Mesodermal cell (in vitro differentiated cells): Measurements from ENCODE around the gene NCBP2L.

Experiments
- H3K27ac ChIP-seq: 2 replicates; pipeline ENCODE4 v1.7.0; 2013; ENCODE audit warnings: mild to moderate bottlenecking, low read depth, low read length, moderate library complexity; ENCODE audit not compliant: severe bottlenecking
- H3K36me3 ChIP-seq: 2 replicates; pipeline ENCODE4 v1.7.1; 2013; ENCODE audit warnings: mild to moderate bottlenecking, low read length, moderate library complexity; ENCODE audit not compliant: control insufficient read depth, insufficient read depth
- H3K4me1 ChIP-seq: one replicate; pipeline ENCODE4 v1.7.1; 2013; ENCODE audit warnings: mild to moderate bottlenecking, low read length; ENCODE audit not compliant: insufficient read depth, control insufficient read depth, poor library complexity, severe bottlenecking
- H3K4me3 ChIP-seq: 2 replicates; pipeline ENCODE4 v1.7.0; 2013; ENCODE audit warnings: low read length, control low read depth, mild to moderate bottlenecking; ENCODE audit not compliant: insufficient read depth, poor library complexity, severe bottlenecking; ENCODE audit errors: extremely low read depth
- H3K9me3 ChIP-seq: 2 replicates; pipeline ENCODE4 v1.7.1; 2013; ENCODE audit warnings: mild to moderate bottlenecking, low read length, moderate library complexity; ENCODE audit not compliant: control insufficient read depth
- WGBS, 2 experiments: methylation state at CpG; one replicate each; pipeline ENCODE4 v1.1.5; 2013; ENCODE audit warnings: missing lambda C conversion rate in 2 of 2; ENCODE audit not compliant: insufficient coverage in 2 of 2; 5-methylcytosine and 5-hydroxymethylcytosine counted together

The NCBP2L gene

DNA sequence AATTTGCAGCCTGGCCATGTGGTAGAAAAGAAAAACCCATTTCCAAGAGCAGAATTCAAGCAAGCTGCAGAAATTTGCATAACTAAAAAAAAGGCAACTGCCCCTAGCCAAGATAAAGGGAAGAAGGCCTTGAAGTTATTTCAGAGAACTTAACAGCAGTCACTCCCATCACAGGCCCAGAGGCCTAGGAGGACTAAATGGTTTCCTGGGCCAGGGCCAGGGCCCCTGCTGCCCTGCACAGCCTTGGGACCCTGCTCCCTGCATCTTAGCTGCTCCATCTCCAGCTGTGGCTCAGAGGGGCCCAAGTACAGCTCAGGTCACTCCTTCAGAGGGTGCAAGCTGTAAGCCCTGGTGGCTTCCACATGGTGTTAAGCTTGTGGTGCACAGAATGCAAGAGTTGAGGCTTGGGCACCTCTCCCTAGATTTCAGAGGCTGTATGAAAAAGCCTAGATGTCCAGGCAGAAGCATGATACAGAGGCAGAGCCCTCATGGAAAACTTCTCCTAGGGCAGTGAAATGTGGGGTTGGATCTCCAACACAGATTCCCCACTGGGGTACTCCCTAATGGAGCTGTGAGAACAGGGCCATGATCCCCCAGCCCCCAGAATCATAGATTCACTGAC lies 41.5 kb downstream of the NCBP2L start:
- Histone ChIP-seq H3K4me3 (no peak overlapping the region), H3K36me3 (no peaks in the 10 kb centered on the region), H3K27ac (no peak overlapping the region), H3K9me3 (no peaks in the 10 kb centered on the region), H3K4me1 (no peaks in the 10 kb centered on the region)

DNA sequence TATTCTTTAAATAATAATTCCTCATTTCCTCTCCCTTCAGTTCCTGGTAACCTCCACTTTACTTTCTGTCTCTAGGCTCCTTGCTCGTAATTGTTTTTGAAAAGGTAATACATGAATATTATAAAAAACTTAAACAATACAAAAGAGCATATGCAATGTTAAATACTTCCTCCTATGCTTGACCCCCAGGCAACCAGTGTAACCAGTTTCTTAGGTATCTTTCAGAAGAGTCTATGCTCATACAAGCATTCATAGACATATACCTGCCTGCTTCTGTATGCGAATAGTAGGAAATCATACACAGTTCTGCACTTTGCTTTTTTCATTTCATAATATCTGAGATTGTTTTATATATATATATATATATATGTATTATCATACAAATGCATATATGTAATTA lies 45.5 kb downstream of the NCBP2L start:
- H3K36me3 ChIP-seq = no peaks in the 10 kb centered on the region
- no CpG with 5 or more reads among the region's 2 CpGs for WGBS, 2 experiments

GRCh38 chrX:107823456-107823855 lies 45.9 kb downstream of the NCBP2L start:
- Histone ChIP-seq H3K36me3 (no peaks in the 10 kb centered on the region), H3K4me3 (no peak overlapping the region), H3K9me3 (no peaks in the 10 kb centered on the region), H3K27ac (no peak overlapping the region), H3K4me1 (no peaks in the 10 kb centered on the region)
- no CpG with 5 or more reads among the region's 1 CpG for WGBS, 2 experiments

More for the DNA sequence above, 45.5 kb downstream of the NCBP2L start:
- H3K4me1 ChIP-seq = no peaks in the 10 kb centered on the region
- H3K27ac ChIP-seq = no peak overlapping the region
- H3K9me3 ChIP-seq = no peaks in the 10 kb centered on the region
- no peak overlapping the region for H3K4me3 ChIP-seq

DNA sequence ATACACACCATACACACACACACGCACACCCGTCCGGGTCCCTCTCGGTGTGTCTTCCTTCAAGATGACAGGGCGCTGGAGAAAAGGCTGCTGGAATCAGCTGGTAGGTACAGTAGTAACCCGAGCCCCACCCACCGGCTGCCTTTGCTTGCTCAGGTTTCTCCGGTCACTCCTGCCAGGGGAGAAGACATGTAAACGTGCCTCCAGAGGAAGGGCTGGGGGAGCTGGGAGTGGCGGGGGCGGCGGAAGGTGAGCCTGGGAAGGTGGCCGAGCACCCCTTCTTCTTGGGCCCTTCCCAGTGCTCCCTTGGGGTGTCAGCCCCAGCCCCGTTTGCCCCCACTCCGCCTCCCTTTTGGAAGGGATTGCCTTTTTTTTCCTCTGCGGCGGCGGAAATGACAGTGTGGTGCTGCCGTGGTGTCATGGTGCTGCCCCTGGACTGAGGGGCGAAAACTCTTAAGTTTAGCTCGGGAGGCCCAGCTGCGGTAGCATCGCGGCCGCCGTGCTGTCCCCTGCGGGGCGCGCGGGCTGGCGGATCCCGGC lies 48.2 kb downstream of the NCBP2L start, which contains the start of gene MID2:
Gene MID2, plus strand, starts transcription at position 169 of the 540 bp plus-strand sequence. CDS start 561 bp downstream, outside the sequence.
- Histone ChIP-seq H3K9me3 (no peaks in the 10 kb centered on the region), H3K4me1 (no peaks in the 10 kb centered on the region), H3K4me3 (peak within 1 kb of the TSS; percentile 42), H3K36me3 (no peaks in the 10 kb centered on the region), H3K27ac (no peak within 1 kb of the TSS)
- 0% methylated on average over 2 to 6 of the region's 32 CpGs for WGBS, 2 experiments

- WGBS, 2 experiments = 0% methylated on average over 13 to 31 of the region's 100 CpGs
- H3K4me1 ChIP-seq = no peaks in the 10 kb centered on the region
- H3K27ac ChIP-seq = no peak overlapping the region
- peak overlapping the region; percentile 42 for H3K4me3 ChIP-seq
- no peaks in the 10 kb centered on the region for H3K9me3 ChIP-seq
- H3K36me3 ChIP-seq = no peaks in the 10 kb centered on the region
Measured at GRCh38 chrX:107826238-107827029, 48.9 kb downstream of the NCBP2L start.

DNA sequence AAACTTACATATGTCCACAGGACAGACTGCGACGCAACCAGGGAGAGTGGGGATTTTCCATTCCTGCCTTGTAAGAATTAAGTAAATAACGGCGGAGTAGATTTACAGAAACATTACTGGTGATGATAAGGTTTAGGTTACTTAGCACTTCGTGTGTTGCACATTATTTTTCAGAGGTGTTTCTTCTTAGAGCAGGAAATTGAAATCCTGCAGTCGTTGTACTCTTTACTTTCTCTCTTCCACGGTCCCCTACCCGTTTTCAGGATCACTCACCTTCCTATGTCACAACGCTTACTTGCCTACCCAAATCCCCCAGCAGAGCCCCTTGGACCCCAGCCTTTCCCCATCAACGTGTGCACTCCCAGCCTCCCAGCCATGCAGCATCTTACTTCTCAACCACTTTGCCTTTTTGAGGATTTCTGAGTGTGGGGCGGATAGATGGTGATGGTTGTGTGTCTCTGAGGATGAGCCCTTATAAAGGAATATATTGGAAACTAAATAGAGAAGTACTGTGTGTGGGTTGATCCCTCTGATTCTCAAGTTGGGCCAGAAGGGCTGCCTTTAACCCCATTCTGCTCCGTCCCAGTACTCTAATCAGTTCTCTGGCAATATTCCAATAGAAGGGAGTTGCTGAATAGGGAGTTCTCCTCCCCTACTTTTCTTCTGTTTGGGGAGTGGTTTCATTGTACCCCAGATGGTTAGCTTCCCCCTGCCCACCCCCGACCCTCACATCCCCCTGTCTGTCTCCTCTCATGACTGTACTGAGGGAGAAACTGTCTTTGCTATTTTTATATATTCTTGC lies 49.7 kb downstream of the NCBP2L start:
- Histone ChIP-seq H3K4me1 (no peaks in the 10 kb centered on the region), H3K27ac (no peak overlapping the region), H3K4me3 (peak overlapping the region; percentile 42), H3K36me3 (no peaks in the 10 kb centered on the region), H3K9me3 (no peaks in the 10 kb centered on the region)
- WGBS, 2 experiments = 75 to 100% methylated on average over 1 to 2 of the region's 13 CpGs

- H3K4me3 ChIP-seq = no peak overlapping the region
- H3K36me3 ChIP-seq = no peaks in the 10 kb centered on the region
- WGBS, 2 experiments = 67 to 70% methylated on average over 2 of the region's 4 CpGs
- no peaks in the 10 kb centered on the region for H3K4me1 ChIP-seq
- H3K27ac ChIP-seq = no peak overlapping the region
- H3K9me3 ChIP-seq = no peaks in the 10 kb centered on the region
Measured at GRCh38 chrX:107827852-107828251, 50.3 kb downstream of the NCBP2L start.

GRCh38 chrX:107829878-107830277 lies 52.3 kb downstream of the NCBP2L start:
- no CpG with 5 or more reads among the region's 1 CpG for WGBS, 2 experiments
- Histone ChIP-seq H3K4me1 (no peaks in the 10 kb centered on the region), H3K27ac (no peak overlapping the region), H3K4me3 (no peak overlapping the region), H3K36me3 (no peaks in the 10 kb centered on the region), H3K9me3 (no peaks in the 10 kb centered on the region)

DNA sequence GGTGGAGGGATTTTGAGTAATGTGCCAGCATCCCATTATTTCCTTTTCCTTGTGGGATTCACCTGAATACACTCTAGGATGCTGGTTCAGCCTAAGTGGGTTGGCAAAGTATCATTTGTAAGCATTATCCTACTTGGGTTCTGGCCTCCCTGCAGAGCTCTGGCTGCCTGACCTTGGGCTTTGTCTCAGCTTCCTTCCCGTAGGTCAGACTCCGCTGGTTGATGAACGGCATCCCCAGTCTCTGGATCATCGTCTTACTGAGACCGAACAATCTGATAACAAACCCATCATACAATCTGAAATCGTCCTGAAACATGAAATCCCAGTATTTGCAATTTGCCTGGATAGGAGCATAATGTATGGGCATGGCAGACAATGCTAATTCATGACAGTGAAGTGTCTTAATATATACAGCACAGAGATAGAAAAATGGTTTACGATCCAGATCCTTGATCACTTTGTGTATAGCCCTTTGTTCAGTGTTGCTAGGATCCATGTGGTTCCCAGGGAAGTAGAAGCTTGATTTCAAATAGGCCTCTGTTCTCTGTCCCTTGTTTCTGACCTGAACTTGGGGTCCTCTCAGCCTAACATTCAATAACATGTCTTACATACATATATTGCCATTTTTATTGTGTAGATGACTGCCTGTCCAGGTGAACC lies 53.7 kb downstream of the NCBP2L start:
- H3K27ac ChIP-seq = no peak overlapping the region
- no peaks in the 10 kb centered on the region for H3K4me1 ChIP-seq
- H3K4me3 ChIP-seq = no peak overlapping the region
- WGBS, 2 experiments = 100% methylated on average over 1 of the region's 7 CpGs; no CpG with 5 or more reads in 1 of the 2 experiments
- H3K9me3 ChIP-seq = no peaks in the 10 kb centered on the region
- H3K36me3 ChIP-seq = no peaks in the 10 kb centered on the region
